HG02588 (cell line): ENCODE measurements around the gene CTPS2.
"Not testable (repeated sequence)": the region's sequence is repeated elsewhere in the genome, so short reads cannot be mapped to it uniquely, and the experiment has no call there.

Experiments used
- ATAC-seq: cut with Tn5 transposase; IDR thresholded peaks from one replicate; pipeline ENCODE4 v1.9.1; 2021; ENCODE audit warnings: mild to moderate bottlenecking, moderate library complexity; ENCODE audit not compliant: unreplicated experiment

CTPS2 gene

DNA sequence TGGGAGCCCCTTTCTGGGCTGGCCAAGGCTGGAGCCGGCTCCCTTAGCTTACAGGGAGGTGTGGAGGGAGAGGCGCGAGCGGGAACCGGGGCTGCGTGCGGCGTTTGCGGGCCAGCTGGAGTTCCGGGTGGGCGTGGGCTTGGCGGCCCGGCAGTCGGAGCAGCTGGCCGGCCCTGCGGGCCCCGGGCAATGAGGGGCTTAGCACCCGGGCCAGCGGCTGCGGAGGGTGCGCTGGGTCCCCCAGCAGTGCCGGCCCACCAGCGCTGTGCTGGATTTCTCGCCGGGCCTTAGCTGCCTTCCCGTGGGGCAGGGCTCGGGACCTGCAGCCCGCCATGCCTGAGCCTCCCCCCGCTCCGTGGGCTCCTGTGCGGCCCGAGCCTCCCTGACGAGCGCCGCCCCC lies 137.1 kb downstream of the CTPS2 start:
- not testable (repeated sequence) for ATAC-seq

- ATAC-seq, result no peak
Measured at GRCh38 chrX:16573781-16574180, 138.7 kb downstream of the CTPS2 start.

DNA sequence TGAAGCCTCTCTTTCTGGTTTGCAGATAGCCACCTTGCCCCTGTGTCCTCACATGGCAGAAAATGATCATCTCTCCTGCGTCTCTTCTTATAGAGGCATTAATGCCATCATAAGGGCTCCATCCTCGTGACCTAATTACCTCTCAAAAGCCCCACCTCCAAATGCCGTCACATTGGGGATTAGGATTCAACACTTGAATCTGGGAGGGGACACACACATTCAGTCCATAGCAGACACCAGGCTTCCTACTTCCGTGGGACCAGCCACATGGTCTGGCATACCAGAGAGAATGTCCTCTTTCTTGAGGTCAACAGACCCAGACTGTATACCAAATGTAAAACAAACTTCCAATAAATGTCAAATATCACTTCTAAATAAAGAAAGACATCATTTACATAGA lies 144.8 kb downstream of the CTPS2 start:
- ATAC-seq, result no peak

GRCh38 chrX:16566571-16566970 lies 145.9 kb downstream of the CTPS2 start:
- ATAC-seq, result no peak

DNA sequence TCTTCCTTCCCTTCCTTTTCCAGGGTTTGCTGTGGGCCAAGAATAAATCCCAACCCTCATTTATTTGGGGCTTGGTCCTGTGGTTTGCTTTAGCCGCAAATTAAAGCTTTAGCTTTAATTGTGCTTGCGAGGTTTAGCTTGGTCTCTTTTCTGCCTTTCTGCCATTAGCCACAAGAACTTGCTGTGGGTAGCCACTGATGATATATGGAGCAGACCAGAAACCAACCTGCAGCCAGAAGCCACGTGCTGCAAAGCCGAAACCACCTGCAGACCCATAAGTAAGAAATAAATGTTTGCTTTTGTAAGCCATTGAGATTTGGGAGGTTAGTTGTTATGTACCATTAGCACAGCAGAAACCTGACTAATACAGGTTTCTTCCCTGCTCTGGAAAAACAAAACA lies 152.3 kb downstream of the CTPS2 start:
- no peak for ATAC-seq

DNA sequence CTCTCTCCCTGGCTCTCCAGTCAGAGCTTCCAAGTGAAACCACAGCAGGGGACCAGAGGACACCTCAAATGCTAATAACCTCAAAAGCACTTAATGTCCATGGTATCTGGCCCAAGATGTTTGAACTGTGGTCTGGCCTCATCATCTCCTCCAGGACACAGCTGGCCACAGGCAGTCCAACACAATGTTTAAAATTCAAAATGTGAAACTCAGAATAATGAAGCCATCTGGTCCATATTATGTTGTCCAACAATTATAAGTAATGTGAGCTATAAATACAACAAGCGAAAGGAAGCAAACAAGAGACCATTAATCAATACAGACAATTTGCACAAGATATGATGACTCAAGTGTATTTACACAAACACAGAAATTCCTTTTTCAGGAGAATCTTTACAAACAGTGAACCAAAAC lies 153.3 kb downstream of the CTPS2 start:
- no peak for ATAC-seq

- no peak for ATAC-seq
Measured at GRCh38 chrX:16558489-16558888, 154.0 kb downstream of the CTPS2 start.

GRCh38 chrX:16552546-16552945 lies 159.9 kb downstream of the CTPS2 start:
- ATAC-seq, result no peak

DNA sequence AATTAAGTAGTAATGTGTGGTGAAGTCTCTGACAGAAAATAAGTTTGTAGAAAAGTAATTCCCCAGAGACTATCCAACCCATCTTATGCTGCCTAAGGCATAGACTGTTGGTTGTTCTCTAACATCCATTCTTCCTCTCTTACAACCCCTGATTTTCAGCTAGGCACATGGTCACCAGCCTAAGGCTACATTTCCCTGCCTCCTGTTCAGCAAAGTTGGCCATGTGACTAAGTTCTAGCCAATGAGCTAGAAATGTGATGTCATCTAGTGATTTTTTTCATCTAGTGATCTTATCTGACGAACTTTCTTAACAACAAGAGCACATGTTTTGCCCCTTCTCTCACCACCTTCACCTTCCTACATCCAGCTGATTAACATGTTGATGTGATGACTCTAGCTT lies 164.8 kb downstream of the CTPS2 start:
- ATAC-seq, result no peak

GRCh38 chrX:16544969-16545368 lies 167.5 kb downstream of the CTPS2 start:
- no peak for ATAC-seq
